Tibial artery (tissue), 4 donors: ENCODE data around the gene BECN2.

ENCODE experiments used
- DNase-seq, 2 donors: peaks; one replicate each; pipeline ENCODE4 v3.0.0-alpha.2; 2019
- H3K27ac ChIP-seq, 2 donors: fragments of 200-600 bp; sonication (generic) in 1 of 2; 1 replicate in 1 of 2; 2 replicates in 1 of 2; pipeline ENCODE4 v1.5.1; 2018 to 2019; ENCODE audit warnings: mild to moderate bottlenecking in 1 of 2
- H3K27me3 ChIP-seq, 2 donors: fragments of 200-600 bp; sonication (generic) in 1 of 2; one replicate each; pipeline versions ENCODE4 v1.5.1 to v1.6.0; 2016 to 2019
- H3K36me3 ChIP-seq, 3 donors: fragments of 200-600 bp; sonication (generic) in 2 of 3; one replicate each; pipeline ENCODE4 v1.5.1; 2016 to 2019; ENCODE audit warnings: mild to moderate bottlenecking in 2 of 3
- H3K4me1 ChIP-seq, 4 donors: fragments of 200-600 bp; sonication (generic) in 2 of 4; 1 replicate in 3 of 4; 2 replicates in 1 of 4; pipeline ENCODE4 v1.5.1; 2016 to 2019
- H3K4me3 ChIP-seq, 2 donors: fragments of 200-600 bp; sonication (generic) in 1 of 2; 1 replicate in 1 of 2; 2 replicates in 1 of 2; pipeline ENCODE4 v1.5.1; 2018 to 2019; ENCODE audit warnings: mild to moderate bottlenecking in 2 of 2
- H3K9me3 ChIP-seq, 3 donors: fragments of 200-600 bp; sonication (generic) in 1 of 3; one replicate each; pipeline ENCODE4 v1.5.1; 2016 to 2019
- intact Hi-C: fragments of 100-400 bp; cut with DNase I; formaldehyde crosslinking; loops from one replicate; pipeline ENCODE4 v1.15.0; 2023; ENCODE audit warnings: low total_unique reads
- TF ChIP-seq, protein P1 (sequence below), 2 experiments: fragments of 200-600 bp in 1 of 2; fragments of 450-650 bp in 1 of 2; IDR thresholded peaks; one replicate each; pipeline ENCODE4 v1.5.1; 2017 to 2019; ENCODE audit warnings: antibody characterized with exemption in 2 of 2, mild to moderate bottlenecking in 1 of 2, moderate library complexity in 1 of 2

Gene BECN2

DNA sequence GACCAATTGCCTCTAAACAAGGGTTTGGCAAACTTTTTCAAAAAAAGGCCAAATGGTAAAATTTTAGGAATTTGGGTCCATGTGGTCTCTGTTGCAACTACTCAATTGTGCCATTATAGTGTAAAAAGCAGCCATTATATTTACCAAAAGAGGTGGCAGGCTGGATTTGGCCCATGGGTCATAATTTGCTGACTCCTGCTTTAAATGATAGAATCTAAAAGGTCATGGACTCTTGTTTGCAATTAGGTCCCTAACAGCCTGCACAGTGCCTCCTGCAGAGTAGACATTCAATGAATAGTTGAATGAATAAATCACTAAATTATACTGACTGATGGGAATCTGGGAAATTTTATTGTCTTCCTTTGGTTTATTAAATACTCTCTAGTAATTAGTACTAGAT is 6.2 kb downstream of the BECN2 start:
- Histone ChIP-seq H3K27ac (no peak overlapping the region), H3K27me3 (no peaks in the 10 kb centered on the region), H3K9me3 (no peaks in the 10 kb centered on the region), H3K4me3 (no peak overlapping the region), H3K36me3 (no peaks in the 10 kb centered on the region), H3K4me1 (no peaks in the 10 kb centered on the region)
- intact Hi-C loops, result no loop called here
- TF ChIP-seq, protein P1, sequence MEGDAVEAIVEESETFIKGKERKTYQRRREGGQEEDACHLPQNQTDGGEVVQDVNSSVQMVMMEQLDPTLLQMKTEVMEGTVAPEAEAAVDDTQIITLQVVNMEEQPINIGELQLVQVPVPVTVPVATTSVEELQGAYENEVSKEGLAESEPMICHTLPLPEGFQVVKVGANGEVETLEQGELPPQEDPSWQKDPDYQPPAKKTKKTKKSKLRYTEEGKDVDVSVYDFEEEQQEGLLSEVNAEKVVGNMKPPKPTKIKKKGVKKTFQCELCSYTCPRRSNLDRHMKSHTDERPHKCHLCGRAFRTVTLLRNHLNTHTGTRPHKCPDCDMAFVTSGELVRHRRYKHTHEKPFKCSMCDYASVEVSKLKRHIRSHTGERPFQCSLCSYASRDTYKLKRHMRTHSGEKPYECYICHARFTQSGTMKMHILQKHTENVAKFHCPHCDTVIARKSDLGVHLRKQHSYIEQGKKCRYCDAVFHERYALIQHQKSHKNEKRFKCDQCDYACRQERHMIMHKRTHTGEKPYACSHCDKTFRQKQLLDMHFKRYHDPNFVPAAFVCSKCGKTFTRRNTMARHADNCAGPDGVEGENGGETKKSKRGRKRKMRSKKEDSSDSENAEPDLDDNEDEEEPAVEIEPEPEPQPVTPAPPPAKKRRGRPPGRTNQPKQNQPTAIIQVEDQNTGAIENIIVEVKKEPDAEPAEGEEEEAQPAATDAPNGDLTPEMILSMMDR (IDR thresholded peaks at IDR 0.05), result no peak
- DNase-seq, result no peak

DNA sequence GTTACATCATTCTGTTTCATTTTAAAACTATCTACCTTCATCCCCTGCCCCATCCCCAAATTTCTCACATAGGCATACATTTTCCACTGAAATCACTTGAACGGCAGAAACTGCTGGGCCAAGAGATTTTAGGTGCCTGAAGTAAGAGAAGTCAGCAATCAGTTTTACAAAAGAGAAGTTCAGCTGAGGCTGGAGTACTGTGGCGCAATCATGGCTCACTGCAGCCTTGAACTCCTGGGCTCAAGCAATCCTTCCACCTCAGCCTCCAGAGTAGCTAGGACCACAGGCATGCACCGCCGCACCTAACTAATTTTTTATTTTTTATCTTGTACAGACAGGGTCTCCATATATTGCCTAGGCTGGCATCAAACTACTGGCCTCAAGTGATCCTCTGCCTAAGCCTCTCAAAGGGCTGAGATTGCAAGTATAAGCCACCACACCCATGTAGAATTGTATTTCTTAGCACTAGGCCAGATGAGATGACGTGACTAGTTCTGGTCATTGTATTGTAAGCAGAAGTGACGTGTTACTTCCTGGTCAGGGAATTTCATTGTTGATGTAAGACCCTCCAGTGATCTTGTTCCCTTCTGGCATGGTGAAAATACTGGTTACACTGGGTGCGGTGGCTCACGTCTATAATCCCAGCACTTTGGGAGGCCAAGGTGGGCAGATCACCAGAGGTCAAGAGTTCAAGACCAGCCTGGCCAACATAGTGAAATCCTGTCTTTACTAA is 7.1 kb downstream of the BECN2 start:
- TF ChIP-seq, protein P1 (IDR thresholded peaks at IDR 0.05), result no peak
- peak in 1 of 2 donors; percentile 28 for DNase-seq
- H3K36me3 ChIP-seq, result no peaks in the 10 kb centered on the region

DNA sequence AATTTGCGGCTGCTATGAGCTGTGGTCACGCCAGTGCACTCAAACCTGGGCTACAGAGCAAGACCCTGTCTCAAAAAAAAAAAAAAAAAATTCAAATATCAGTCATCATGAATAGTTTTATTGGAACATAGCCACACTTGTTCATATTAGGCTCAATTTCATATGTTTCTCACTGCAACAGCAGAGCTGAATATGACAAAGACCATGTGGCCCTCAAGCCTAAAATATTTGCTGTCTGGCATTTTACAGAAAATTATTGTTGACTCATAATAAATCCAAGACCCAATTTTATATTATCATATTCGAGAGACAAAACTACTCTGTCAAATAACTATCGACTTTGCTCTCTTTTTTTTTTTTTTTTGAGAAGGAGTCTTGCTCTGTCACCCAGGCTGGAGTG is 11.0 kb downstream of the BECN2 start:
- intact Hi-C loops, result no loop called here
- H3K27me3 ChIP-seq, result no peaks in the 10 kb centered on the region
- no peak overlapping the region for H3K4me3 ChIP-seq
- TF ChIP-seq, protein P1 (IDR thresholded peaks at IDR 0.05), result no peak
- DNase-seq, result no peak
- H3K9me3 ChIP-seq, result no peaks in the 10 kb centered on the region
- no peaks in the 10 kb centered on the region for H3K4me1 ChIP-seq
- no peaks in the 10 kb centered on the region for H3K36me3 ChIP-seq
- H3K27ac ChIP-seq, result no peak overlapping the region

More for the DNA sequence above, 7.1 kb downstream of the BECN2 start:
- H3K4me3 ChIP-seq, result no peak overlapping the region
- H3K27ac ChIP-seq, result no peak overlapping the region
- intact Hi-C loops, result no loop called here
- H3K4me1 ChIP-seq, result no peaks in the 10 kb centered on the region
- H3K27me3 ChIP-seq, result no peaks in the 10 kb centered on the region
- H3K9me3 ChIP-seq, result no peaks in the 10 kb centered on the region

DNA sequence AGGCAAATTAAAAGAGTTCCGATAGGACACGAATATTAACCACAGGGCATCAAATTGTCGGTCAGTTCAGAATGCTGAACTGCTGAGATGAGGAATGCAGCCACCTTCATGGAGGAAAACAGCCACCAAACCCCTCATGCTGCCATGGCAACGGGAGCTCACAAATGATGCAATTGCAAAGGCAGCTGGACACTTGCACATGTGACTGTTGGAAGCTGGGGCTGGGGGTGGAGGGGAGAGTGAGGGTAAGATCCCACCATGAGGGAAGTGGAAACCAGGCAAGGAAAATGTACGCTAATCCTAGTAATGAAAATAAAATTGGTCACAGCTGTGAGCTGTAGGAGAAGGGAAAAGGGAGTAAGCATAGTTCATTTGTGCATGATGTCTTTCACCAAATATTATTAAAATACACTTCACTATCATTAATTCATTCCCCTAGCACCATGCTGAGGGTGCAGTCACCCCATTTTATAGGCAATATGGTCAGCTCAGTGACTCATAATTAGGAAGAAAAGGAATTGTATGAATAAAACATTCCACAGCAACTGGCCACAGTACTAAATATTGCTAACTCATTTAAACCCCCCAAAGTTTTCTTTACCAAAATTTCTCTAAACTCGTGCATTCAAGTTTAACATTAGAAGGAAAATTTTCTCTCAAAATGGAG is 15.3 kb downstream of the BECN2 start:
- H3K27me3 ChIP-seq, result no peaks in the 10 kb centered on the region
- no peaks in the 10 kb centered on the region for H3K4me1 ChIP-seq
- no peaks in the 10 kb centered on the region for H3K36me3 ChIP-seq
- no peak overlapping the region for H3K27ac ChIP-seq
- no peaks in the 10 kb centered on the region for H3K9me3 ChIP-seq
- no peak overlapping the region for H3K4me3 ChIP-seq
- intact Hi-C loops, result no loop called here
- TF ChIP-seq, protein P1 (IDR thresholded peaks at IDR 0.05), result no peak
- no peak for DNase-seq

DNA sequence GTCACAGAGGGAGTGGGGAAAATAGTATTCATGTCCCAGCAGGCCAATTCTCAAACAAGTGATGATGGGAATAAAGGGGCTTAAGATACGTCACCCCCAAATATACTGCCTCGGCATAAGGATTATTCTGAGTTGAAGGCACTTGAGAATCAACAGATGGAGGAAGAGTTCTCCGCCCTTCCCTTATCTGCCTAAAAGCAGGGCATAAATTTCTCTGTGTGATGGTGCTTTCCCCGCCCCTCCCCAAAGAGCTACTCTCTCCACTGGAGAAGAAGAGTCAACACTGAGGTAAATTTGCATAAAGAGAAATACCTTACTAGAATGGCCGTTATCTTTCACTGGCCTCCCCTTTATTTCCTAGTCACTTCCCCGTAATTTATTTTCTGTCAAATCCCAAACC is 18.7 kb downstream of the BECN2 start:
- intact Hi-C loops, result no loop called here
- no peaks in the 10 kb centered on the region for H3K4me1 ChIP-seq
- H3K27ac ChIP-seq, result no peak overlapping the region
- TF ChIP-seq, protein P1 (IDR thresholded peaks at IDR 0.05), result no peak
- no peak for DNase-seq
- no peaks in the 10 kb centered on the region for H3K27me3 ChIP-seq
- no peaks in the 10 kb centered on the region for H3K9me3 ChIP-seq
- no peak overlapping the region for H3K4me3 ChIP-seq
- no peaks in the 10 kb centered on the region for H3K36me3 ChIP-seq
